AG04449 (cell line): ENCODE data around the gene SUPT3H.

Experiments used
- CTCF ChIA-PET: fragments of 350-600 bp; formaldehyde crosslinking; extraction: SDS; loops from one replicate; lab custom pipeline; 2021; ENCODE audit warnings: antibody characterized with exemption; lab: Yijun Ruan, JAX
- POLR2A ChIA-PET: fragments of 400-600, 350-600 bp; formaldehyde crosslinking; extraction: SDS; loops from one replicate; lab custom pipeline; 2020; ENCODE audit warnings: antibody characterized with exemption, inconsistent platforms; lab: Yijun Ruan, JAX
- DNase-seq: peaks from one replicate; pipeline ENCODE4 v3.0.0-alpha.2; 2010; ENCODE audit warnings: low read depth, low spot score
- H3K4me3 ChIP-seq: 2 replicates; pipeline ENCODE4 v1.5.1; 2011; ENCODE audit warnings: low read depth, mild to moderate bottlenecking, control low read depth, low read length
- TF ChIP-seq, protein P1 (sequence below): IDR thresholded peaks from one replicate; pipeline ENCODE4 v1.5.1; 2011; ENCODE audit warnings: mild to moderate bottlenecking, moderate library complexity, low read length, control low read depth, inconsistent platforms; ENCODE audit not compliant: insufficient read depth; ENCODE audit errors: missing control alignments

SUPT3H gene

DNA sequence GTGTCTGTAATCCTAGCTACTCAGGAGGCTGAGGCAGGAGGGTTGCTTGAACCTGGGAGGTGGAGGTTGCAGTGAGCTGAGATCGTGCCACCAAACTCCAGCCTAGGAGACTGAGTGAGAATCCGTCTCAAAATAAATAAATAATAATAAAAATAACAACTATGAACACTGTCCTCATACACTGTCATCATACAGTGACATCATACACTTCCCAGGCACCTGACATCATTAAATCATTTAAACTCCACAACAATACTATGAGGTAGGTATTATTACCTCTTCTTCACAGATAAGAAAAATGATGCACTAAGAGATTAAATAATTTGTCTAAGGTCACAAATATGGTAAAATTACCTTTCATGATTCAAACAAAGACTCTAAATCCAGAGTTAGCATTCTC is 250.5 kb downstream of the SUPT3H start:
- TF ChIP-seq, protein P1, sequence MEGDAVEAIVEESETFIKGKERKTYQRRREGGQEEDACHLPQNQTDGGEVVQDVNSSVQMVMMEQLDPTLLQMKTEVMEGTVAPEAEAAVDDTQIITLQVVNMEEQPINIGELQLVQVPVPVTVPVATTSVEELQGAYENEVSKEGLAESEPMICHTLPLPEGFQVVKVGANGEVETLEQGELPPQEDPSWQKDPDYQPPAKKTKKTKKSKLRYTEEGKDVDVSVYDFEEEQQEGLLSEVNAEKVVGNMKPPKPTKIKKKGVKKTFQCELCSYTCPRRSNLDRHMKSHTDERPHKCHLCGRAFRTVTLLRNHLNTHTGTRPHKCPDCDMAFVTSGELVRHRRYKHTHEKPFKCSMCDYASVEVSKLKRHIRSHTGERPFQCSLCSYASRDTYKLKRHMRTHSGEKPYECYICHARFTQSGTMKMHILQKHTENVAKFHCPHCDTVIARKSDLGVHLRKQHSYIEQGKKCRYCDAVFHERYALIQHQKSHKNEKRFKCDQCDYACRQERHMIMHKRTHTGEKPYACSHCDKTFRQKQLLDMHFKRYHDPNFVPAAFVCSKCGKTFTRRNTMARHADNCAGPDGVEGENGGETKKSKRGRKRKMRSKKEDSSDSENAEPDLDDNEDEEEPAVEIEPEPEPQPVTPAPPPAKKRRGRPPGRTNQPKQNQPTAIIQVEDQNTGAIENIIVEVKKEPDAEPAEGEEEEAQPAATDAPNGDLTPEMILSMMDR: no peak
- no peak for DNase-seq
- ChIA-PET POLR2A (no interaction called here), CTCF (interaction anchor here (0.8 kb wide), 1 partner anchor 13 kb away, joined by 3 read pairs; no protein-coding TSS in a partner anchor)
- H3K4me3 ChIP-seq: no peak overlapping the region

DNA sequence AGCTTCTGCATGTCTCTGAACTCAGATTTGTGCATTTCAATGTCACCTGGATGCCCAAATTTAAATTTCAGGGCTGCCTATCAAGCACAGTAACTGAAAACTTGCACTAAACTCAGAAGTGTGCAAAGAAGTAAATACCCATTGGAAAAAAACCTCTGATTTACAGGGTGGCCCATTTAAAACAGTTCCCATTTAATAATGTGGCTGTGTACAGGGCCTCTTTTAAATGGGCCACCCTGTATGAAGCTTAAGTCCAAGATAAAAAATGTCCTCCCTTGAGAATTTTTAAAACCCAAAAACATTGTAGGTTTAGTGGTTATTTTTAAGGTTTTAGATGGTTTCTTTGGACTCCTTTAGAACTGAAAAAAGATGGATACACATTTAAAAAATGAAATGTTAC is 251.7 kb downstream of the SUPT3H start:
- TF ChIP-seq, protein P1: no peak
- ChIA-PET CTCF (no interaction called here), POLR2A (no interaction called here)
- DNase-seq: no peak
- H3K4me3 ChIP-seq: no peak overlapping the region

DNA sequence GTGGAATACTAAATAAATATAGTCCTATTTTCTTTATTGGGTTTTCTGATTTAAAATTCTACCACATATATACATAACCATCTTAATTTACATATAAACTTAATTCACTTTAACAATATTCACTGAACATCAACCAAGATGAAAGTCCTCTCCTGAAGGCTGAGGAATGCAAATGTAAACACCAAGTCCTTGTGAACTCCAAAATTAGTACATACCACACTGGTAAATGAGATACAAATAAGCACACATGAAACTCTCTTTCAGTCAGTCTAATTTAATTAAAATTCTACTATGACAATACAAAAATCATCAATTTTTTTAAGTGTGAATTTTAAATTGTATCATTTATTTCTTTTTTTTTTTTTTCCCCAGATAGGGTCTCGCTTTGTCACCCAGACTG is 254.7 kb downstream of the SUPT3H start:
- TF ChIP-seq, protein P1: no peak
- CTCF ChIA-PET: no interaction called here
- no peak overlapping the region for H3K4me3 ChIP-seq
- POLR2A ChIA-PET: no interaction called here
- no peak for DNase-seq

DNA sequence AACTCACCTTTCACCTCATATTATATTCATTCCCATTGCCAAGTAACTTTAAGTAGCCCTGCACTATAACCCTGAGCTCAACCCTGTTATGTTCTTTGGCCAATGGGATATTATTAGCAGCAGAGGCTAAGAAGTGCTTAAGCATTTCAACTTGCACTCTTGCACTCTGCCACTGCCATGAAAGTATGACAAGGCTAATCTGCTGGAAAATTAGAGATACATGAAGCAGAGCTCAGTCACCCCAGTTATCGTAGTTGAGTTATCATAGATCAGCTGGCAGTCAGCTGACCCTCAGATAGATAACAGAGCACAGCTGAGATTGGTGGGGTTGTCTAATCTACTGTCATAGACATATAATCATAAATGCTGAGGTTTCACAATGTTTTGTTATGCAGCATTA is 259.0 kb downstream of the SUPT3H start:
- ChIA-PET POLR2A (no interaction called here), CTCF (no interaction called here)
- TF ChIP-seq, protein P1: no peak
- DNase-seq: no peak
- H3K4me3 ChIP-seq: no peak overlapping the region

DNA sequence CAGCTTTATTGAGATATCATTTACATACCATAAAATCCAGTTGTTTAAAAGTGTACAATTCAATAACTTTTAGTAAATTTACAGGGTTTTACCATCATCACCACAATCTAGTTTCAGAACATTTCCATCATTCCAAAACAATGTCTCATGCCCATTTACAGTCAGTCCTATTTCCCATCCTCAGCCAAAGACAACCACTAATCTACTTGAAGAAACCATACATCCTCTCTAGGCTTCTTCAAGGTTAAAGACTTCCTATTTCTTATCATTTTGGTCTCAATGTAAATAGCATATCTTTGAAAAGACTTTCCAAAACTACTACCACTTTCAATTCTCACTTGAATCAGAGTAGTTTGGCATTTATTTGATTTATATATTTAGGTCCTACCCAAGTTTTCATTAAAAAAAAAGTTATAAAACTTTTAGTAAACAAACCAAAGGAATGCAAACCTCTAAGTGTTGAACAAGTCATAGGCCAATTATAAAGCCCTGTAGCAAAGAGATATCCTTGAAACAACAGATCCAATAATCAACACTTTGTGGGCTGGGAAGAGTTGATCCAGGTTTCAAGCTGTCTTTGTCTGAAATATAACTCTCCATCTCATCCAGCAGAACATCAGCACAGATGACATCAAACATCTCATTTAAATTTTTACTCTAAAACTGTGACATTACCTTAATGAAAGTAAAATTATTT is 260.9 kb downstream of the SUPT3H start:
- ChIA-PET POLR2A (no interaction called here), CTCF (interaction anchor here (0.9 kb wide), 1 partner anchor 487 kb away, joined by 3 read pairs; no protein-coding TSS in a partner anchor)
- TF ChIP-seq, protein P1: no peak
- H3K4me3 ChIP-seq: no peak overlapping the region
- DNase-seq: peak; percentile 67

DNA sequence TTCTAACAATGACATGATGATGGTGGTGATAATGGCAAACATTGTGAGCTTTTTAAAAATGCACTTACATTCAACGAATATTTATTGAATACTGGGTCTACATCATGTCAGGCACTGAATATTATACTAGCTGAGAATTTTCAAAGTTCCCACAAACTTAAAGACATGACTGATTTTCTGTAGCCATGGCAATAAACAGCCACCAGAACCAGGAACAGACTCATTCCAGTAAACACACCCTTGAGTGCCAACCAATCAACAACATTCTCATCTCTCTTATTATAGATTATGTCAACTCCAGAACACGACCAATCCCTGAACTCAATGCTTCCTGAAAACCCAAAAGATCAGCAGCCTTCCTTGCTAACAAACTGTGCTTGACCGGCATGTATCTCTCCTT is 262.0 kb downstream of the SUPT3H start:
- DNase-seq: no peak
- ChIA-PET POLR2A (no interaction called here), CTCF (no interaction called here)
- TF ChIP-seq, protein P1: no peak
- H3K4me3 ChIP-seq: no peak overlapping the region
